Measurements from ENCODE around the gene EFNA5. TPM values are rescaled to one million over a fixed set of nuclear protein-coding genes. Genes with fewer than 3 reads are reported as not detected.
A peak's percentile ranks its signal among the peaks of the same experiment; 100 is the strongest.

EFNA5 gene
- polyA plus RNA-seq, 3 donors, result 0.01 TPM; not detected in 2

DNA sequence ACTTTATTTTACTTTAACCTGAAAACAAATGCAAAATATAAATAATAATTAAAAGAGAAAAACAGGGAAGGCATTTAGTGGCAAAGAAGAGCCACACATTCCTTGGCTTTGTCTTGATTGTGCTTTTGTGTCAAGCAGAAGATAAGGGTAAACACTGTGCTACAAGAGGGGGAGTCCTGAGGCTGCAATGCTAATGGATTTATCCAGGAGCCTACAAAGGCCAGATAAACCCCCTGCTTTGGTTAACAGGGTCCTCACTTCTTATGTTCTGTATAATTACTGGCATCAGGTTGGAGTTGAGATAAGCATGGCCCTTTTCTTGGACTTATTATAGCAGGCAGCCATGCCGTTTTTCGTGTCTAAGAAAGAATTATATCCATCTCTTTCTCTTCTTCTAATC is 302.8 kb downstream of the EFNA5 start:
- no peaks in the 10 kb centered on the region for H4K20me1 ChIP-seq (ENCODE audit: insufficient read depth, low read length)
- no peak overlapping the region for H3K4me3 Mint-ChIP-seq
- H3K4me1 ChIP-seq (ENCODE audit: control insufficient read depth in 1 of 2, insufficient read depth in 2 of 2, low read length in 2 of 2), result peaks cover 33 to 43% of the 10 kb centered on the region in 2 donors
- no CpG with 5 or more reads among the region's 2 CpGs for WGBS (ENCODE audit: insufficient coverage)
- DNase-seq, result no peak
- H3K79me2 ChIP-seq (ENCODE audit: insufficient read depth, low read length), result no peaks in the 10 kb centered on the region
- no peak overlapping the region for H3K4me2 ChIP-seq (replicated peaks; ENCODE audit: extremely low read depth, low read length, poor library complexity, severe bottlenecking)
- no peaks in the 10 kb centered on the region for H3K9me3 ChIP-seq (replicated peaks in 1 of 2; ENCODE audit: control insufficient read depth in 1 of 2, insufficient read depth in 1 of 2, low read length in 2 of 2)
- no peak overlapping the region for H3K9ac ChIP-seq (ENCODE audit: insufficient read depth, low read length, poor library complexity, severe bottlenecking)
- peaks cover 48% of the 10 kb centered on the region for H3K4me1 Mint-ChIP-seq
- TF ChIP-seq, protein P1, sequence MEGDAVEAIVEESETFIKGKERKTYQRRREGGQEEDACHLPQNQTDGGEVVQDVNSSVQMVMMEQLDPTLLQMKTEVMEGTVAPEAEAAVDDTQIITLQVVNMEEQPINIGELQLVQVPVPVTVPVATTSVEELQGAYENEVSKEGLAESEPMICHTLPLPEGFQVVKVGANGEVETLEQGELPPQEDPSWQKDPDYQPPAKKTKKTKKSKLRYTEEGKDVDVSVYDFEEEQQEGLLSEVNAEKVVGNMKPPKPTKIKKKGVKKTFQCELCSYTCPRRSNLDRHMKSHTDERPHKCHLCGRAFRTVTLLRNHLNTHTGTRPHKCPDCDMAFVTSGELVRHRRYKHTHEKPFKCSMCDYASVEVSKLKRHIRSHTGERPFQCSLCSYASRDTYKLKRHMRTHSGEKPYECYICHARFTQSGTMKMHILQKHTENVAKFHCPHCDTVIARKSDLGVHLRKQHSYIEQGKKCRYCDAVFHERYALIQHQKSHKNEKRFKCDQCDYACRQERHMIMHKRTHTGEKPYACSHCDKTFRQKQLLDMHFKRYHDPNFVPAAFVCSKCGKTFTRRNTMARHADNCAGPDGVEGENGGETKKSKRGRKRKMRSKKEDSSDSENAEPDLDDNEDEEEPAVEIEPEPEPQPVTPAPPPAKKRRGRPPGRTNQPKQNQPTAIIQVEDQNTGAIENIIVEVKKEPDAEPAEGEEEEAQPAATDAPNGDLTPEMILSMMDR (IDR thresholded peaks at IDR 0.05), result no peak
- H3K27ac ChIP-seq (ENCODE audit: low read depth in 1 of 2, low read length in 2 of 2), result no peak overlapping the region
- H3K27ac Mint-ChIP-seq, result no peak overlapping the region
- intact Hi-C loops (cut with micrococcal nuclease), result no loop called here
- H3K36me3 Mint-ChIP-seq, result peaks cover 0 to 7% of the 10 kb centered on the region in 2 donors
- H2AFZ ChIP-seq (ENCODE audit: insufficient read depth, low read depth, low read length, poor library complexity, severe bottlenecking), result no peak overlapping the region
- no peaks in the 10 kb centered on the region for H3K27me3 ChIP-seq (ENCODE audit: control insufficient read depth in 2 of 2, insufficient read depth in 2 of 2, low read length in 2 of 2)
- peaks cover 0 to 3% (median 0%) of the 10 kb centered on the region in 7 donors for H3K9me3 Mint-ChIP-seq
- H3K36me3 ChIP-seq (replicated peaks in 1 of 2; ENCODE audit: control insufficient read depth in 1 of 2, insufficient read depth in 2 of 2, low read length in 2 of 2), result no peaks in the 10 kb centered on the region
- no peak overlapping the region for H3K4me3 ChIP-seq (replicated peaks in 1 of 3; ENCODE audit: low read depth in 2 of 3, low read length in 3 of 3)
- peaks cover 0 to 6% (median 0%) of the 10 kb centered on the region in 3 donors for H3K27me3 Mint-ChIP-seq (ENCODE audit: low read depth in 3 of 3)

DNA sequence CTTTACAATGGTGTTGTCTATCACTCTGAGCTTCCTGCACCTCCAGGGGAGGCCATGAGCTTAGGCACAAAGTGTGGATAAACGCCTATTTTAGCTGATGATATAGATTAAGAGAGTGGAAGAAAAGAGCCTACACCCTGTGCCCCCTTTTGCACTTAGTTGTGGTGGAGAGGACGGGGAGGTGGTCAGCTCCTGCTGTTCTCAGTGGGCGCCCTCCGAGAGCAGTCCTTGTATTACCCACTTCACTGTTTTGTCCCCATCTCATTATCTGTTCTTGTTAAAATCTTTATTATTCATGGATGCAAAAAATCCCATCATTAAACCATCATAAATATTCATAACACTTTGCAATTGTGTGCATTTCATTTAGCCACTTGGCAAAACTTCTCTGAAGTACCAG is 303.3 kb downstream of the EFNA5 start:
- Histone ChIP-seq H3K79me2 (ENCODE audit: insufficient read depth, low read length) (no peaks in the 10 kb centered on the region), H3K4me1 (ENCODE audit: control insufficient read depth in 1 of 2, insufficient read depth in 2 of 2, low read length in 2 of 2) (peaks cover 37 to 48% of the 10 kb centered on the region in 2 donors), H3K9ac (ENCODE audit: insufficient read depth, low read length, poor library complexity, severe bottlenecking) (no peak overlapping the region), H3K4me3 (replicated peaks in 1 of 3; ENCODE audit: low read depth in 2 of 3, low read length in 3 of 3) (no peak overlapping the region), H3K4me2 (replicated peaks; ENCODE audit: extremely low read depth, low read length, poor library complexity, severe bottlenecking) (no peak overlapping the region), H3K9me3 (replicated peaks in 1 of 2; ENCODE audit: control insufficient read depth in 1 of 2, insufficient read depth in 1 of 2, low read length in 2 of 2) (no peaks in the 10 kb centered on the region), H3K27ac (ENCODE audit: low read depth in 1 of 2, low read length in 2 of 2) (no peak overlapping the region), H4K20me1 (ENCODE audit: insufficient read depth, low read length) (no peaks in the 10 kb centered on the region), H2AFZ (ENCODE audit: insufficient read depth, low read depth, low read length, poor library complexity, severe bottlenecking) (no peak overlapping the region), H3K36me3 (replicated peaks in 1 of 2; ENCODE audit: control insufficient read depth in 1 of 2, insufficient read depth in 2 of 2, low read length in 2 of 2) (no peaks in the 10 kb centered on the region), H3K27me3 (ENCODE audit: control insufficient read depth in 2 of 2, insufficient read depth in 2 of 2, low read length in 2 of 2) (no peaks in the 10 kb centered on the region)
- Mint-ChIP-seq H3K36me3 (peaks cover 0 to 7% of the 10 kb centered on the region in 2 donors), H3K27me3 (ENCODE audit: low read depth in 3 of 3) (peaks cover 0 to 6% (median 0%) of the 10 kb centered on the region in 3 donors), H3K4me3 (no peak overlapping the region), H3K9me3 (peaks cover 0 to 3% (median 0%) of the 10 kb centered on the region in 7 donors), H3K4me1 (peaks cover 53% of the 10 kb centered on the region), H3K27ac (peak overlapping the region in 2 of 7 donors; percentile 99 to 100)
- intact Hi-C loops (cut with micrococcal nuclease), result no loop called here
- WGBS (ENCODE audit: insufficient coverage), result no CpG with 5 or more reads among the region's 4 CpGs
- TF ChIP-seq, protein P1 (IDR thresholded peaks at IDR 0.05), result no peak
- DNase-seq, result no peak

Measured in CD14-positive monocyte (primary cell).